PFSK-1 (cell line): ENCODE measurements around the gene BEX5.

ENCODE experiments used
- FOXP2 ChIP-seq: optimal IDR thresholded peaks from 2 replicates; pipeline ENCODE3; 2011; ENCODE audit warnings: borderline replicate concordance, control low read depth, inconsistent platforms; ENCODE audit not compliant: insufficient read depth; ENCODE audit errors: extremely low read length, extremely low read depth
- POLR2AphosphoS5 ChIP-seq: IDR thresholded peaks from 2 replicates; pipeline ENCODE4 v1.6.1; 2012; ENCODE audit warnings: low read depth, mild to moderate bottlenecking, control low read depth, low read length, moderate library complexity
- SIN3A ChIP-seq: IDR thresholded peaks from 2 replicates; pipeline ENCODE4 v1.6.1; 2012; ENCODE audit warnings: mild to moderate bottlenecking, low read length, moderate library complexity, borderline replicate concordance; ENCODE audit not compliant: insufficient read depth
- TAF1 ChIP-seq: IDR thresholded peaks from 2 replicates; pipeline ENCODE4 v1.6.1; 2012; ENCODE audit warnings: low read length, control low read depth, borderline replicate concordance; ENCODE audit not compliant: insufficient read depth

Gene BEX5

GRCh38 chrX:102115748-102116147 lies 40.0 kb downstream of the BEX5 start:
- TF ChIP-seq POLR2AphosphoS5, result no peak
- TF ChIP-seq SIN3A, result no peak
- no peak for TF ChIP-seq FOXP2
- no peak for TF ChIP-seq TAF1

GRCh38 chrX:102113367-102113766 lies 42.4 kb downstream of the BEX5 start:
- TF ChIP-seq TAF1 (no peak), POLR2AphosphoS5 (no peak)
